ENCODE data around the gene SLC31A1.

SLC31A1 gene

GRCh38 chr9:113302792-113303418 is 81.6 kb downstream of the SLC31A1 start, which contains the start of gene RNF183:
TSS of gene RNF183 (minus strand) at chr9:113303376. CDS start at chr9:113298184, 5,192 bp downstream.
- no peak for DNase-seq (ENCODE audit: low spot score)

- DNase-seq (ENCODE audit: low spot score), result no peak
Measured at GRCh38 chr9:113306566-113306965, 85.2 kb downstream of the SLC31A1 start.

- DNase-seq (ENCODE audit: low spot score), result no peak
Measured at GRCh38 chr9:113307396-113307975, 86.1 kb downstream of the SLC31A1 start.

GRCh38 chr9:113309204-113309813 is 88.0 kb downstream of the SLC31A1 start:
- DNase-seq (ENCODE audit: low spot score), result peak; percentile 33

GRCh38 chr9:113310538-113310937 is 89.2 kb downstream of the SLC31A1 start:
- DNase-seq (ENCODE audit: low spot score), result no peak

GRCh38 chr9:113311961-113312360 is 90.6 kb downstream of the SLC31A1 start:
- no peak for DNase-seq (ENCODE audit: low spot score)

- no peak for DNase-seq (ENCODE audit: low spot score)
Measured at GRCh38 chr9:113313261-113313660, 91.9 kb downstream of the SLC31A1 start.

Measured in SK-N-DZ (cell line).